HEK293 (cell line): ENCODE data around the gene CRCP.
A peak's percentile ranks its signal among the peaks of the same experiment; 100 is the strongest.

Source experiments
- CTCF ChIA-PET: fragments of 350-600 bp; formaldehyde crosslinking; extraction: SDS; loops from one replicate; lab custom pipeline; 2021; ENCODE audit warnings: antibody characterized with exemption; lab: Yijun Ruan, JAX
- POLR2A ChIA-PET: fragments of 300-600 bp; formaldehyde crosslinking; extraction: SDS; loops from one replicate; lab custom pipeline; 2020; ENCODE audit warnings: antibody characterized with exemption, inconsistent platforms; lab: Yijun Ruan, JAX
- H3K27ac ChIP-seq: fragments of 200-500 bp; sonication (Bioruptor generic); 2 replicates; pipeline ENCODE4 v1.5.1; 2014; ENCODE audit warnings: low read depth, low read length, control low read depth, inconsistent platforms; ENCODE audit errors: extremely low read depth
- H3K36me3 ChIP-seq, 2 experiments: fragments of 200-500 bp in 1 of 2; sonication (Bioruptor generic) in 1 of 2; 1 replicate in 1 of 2; 2 replicates in 1 of 2; pipeline ENCODE4 v1.5.1; 2014 to 2017; ENCODE audit warnings: inconsistent platforms in 2 of 2, low read length in 2 of 2; ENCODE audit not compliant: control insufficient read depth in 2 of 2, insufficient read depth in 1 of 2
- H3K4me1 ChIP-seq: fragments of 200-500 bp; sonication (Bioruptor generic); 2 replicates; pipeline ENCODE4 v1.5.1; 2014; ENCODE audit warnings: mild to moderate bottlenecking, low read length, inconsistent platforms; ENCODE audit not compliant: control insufficient read depth, insufficient read depth
- H3K4me3 ChIP-seq: 2 replicates; pipeline ENCODE4 v1.5.1; 2011; ENCODE audit warnings: low read depth, mild to moderate bottlenecking, control low read depth, low read length, moderate library complexity
- H3K9me3 ChIP-seq: fragments of 200-500 bp; sonication (Bioruptor generic); 2 replicates; pipeline ENCODE4 v1.5.1; 2014; ENCODE audit warnings: low read depth, low read length, inconsistent platforms; ENCODE audit not compliant: control insufficient read depth, insufficient read depth
- PRDM2 ChIP-seq: fragments of 450-650 bp; formaldehyde crosslinking; IDR thresholded peaks from 2 replicates; pipeline ENCODE4 v1.5.1; 2016; ENCODE audit warnings: missing biosample characterization, missing genetic modification characterization, borderline replicate concordance
- PRDM4 ChIP-seq: fragments of 450-650 bp; formaldehyde crosslinking; IDR thresholded peaks from 2 replicates; pipeline ENCODE4 v1.5.1; 2017; ENCODE audit warnings: missing biosample characterization, missing genetic modification characterization
- SCRT1 ChIP-seq: fragments of 450-650 bp; formaldehyde crosslinking; IDR thresholded peaks from 2 replicates; pipeline ENCODE4 v1.5.1; 2016; ENCODE audit warnings: missing biosample characterization, missing genetic modification characterization, borderline replicate concordance
- ZBTB17 ChIP-seq: fragments of 450-650 bp; formaldehyde crosslinking; IDR thresholded peaks from 2 replicates; pipeline ENCODE4 v1.5.1; 2016; ENCODE audit warnings: missing biosample characterization, missing genetic modification characterization
- ZFP3 ChIP-seq: fragments of 450-650 bp; formaldehyde crosslinking; IDR thresholded peaks from 2 replicates; pipeline ENCODE4 v1.5.1; 2016; ENCODE audit warnings: low read depth, missing biosample characterization, missing genetic modification characterization
- ZNF2 ChIP-seq: fragments of 450-650 bp; formaldehyde crosslinking; IDR thresholded peaks from 2 replicates; pipeline ENCODE4 v1.5.1; 2016; ENCODE audit warnings: missing biosample characterization, missing genetic modification characterization
- ZNF221 ChIP-seq: fragments of 450-650 bp; formaldehyde crosslinking; IDR thresholded peaks from 2 replicates; pipeline ENCODE4 v1.5.1; 2017; ENCODE audit warnings: missing biosample characterization, missing genetic modification characterization, borderline replicate concordance
- ZNF341 ChIP-seq: fragments of 450-650 bp; formaldehyde crosslinking; IDR thresholded peaks from 2 replicates; pipeline ENCODE4; 2016; ENCODE audit warnings: low read depth, missing biosample characterization, missing genetic modification characterization
- ZNF423 ChIP-seq: fragments of 450-650 bp; formaldehyde crosslinking; IDR thresholded peaks from 2 replicates; pipeline ENCODE4 v1.5.1; 2016; ENCODE audit warnings: missing biosample characterization, missing genetic modification characterization
- ZNF513 ChIP-seq: fragments of 450-650 bp; IDR thresholded peaks from 2 replicates; pipeline ENCODE4 v1.5.1; 2018; ENCODE audit warnings: missing biosample characterization, missing genetic modification characterization
- ZNF549 ChIP-seq: fragments of 450-650 bp; IDR thresholded peaks from 2 replicates; pipeline ENCODE4 v1.5.1; 2018; ENCODE audit warnings: missing biosample characterization, missing genetic modification characterization, mild to moderate bottlenecking, inconsistent platforms, moderate library complexity
- ZNF600 ChIP-seq: fragments of 450-650 bp; formaldehyde crosslinking; IDR thresholded peaks from 2 replicates; pipeline ENCODE4 v1.5.1; 2016; ENCODE audit warnings: missing biosample characterization, missing genetic modification characterization
- ZNF610 ChIP-seq: fragments of 450-650 bp; formaldehyde crosslinking; IDR thresholded peaks from 2 replicates; pipeline ENCODE4 v1.5.1; 2016; ENCODE audit warnings: missing biosample characterization, missing genetic modification characterization, borderline replicate concordance
- ZNF639 ChIP-seq: fragments of 450-650 bp; formaldehyde crosslinking; IDR thresholded peaks from 2 replicates; pipeline ENCODE4 v1.5.1; 2016; ENCODE audit warnings: missing biosample characterization, missing genetic modification characterization
- ZNF792 ChIP-seq: fragments of 450-650 bp; formaldehyde crosslinking; IDR thresholded peaks from 2 replicates; pipeline ENCODE4 v1.5.1; 2016; ENCODE audit warnings: missing biosample characterization, missing genetic modification characterization
- TF ChIP-seq, protein P1 (sequence below): fragments of 450-650 bp; formaldehyde crosslinking; IDR thresholded peaks from 2 replicates; pipeline ENCODE4 v1.5.1; 2016; ENCODE audit warnings: missing biosample characterization, missing genetic modification characterization
- TF ChIP-seq, protein P2 (sequence below): fragments of 450-650 bp; formaldehyde crosslinking; IDR thresholded peaks from 2 replicates; pipeline ENCODE4 v1.5.1; 2017; ENCODE audit warnings: missing biosample characterization, missing genetic modification characterization

Gene CRCP

DNA sequence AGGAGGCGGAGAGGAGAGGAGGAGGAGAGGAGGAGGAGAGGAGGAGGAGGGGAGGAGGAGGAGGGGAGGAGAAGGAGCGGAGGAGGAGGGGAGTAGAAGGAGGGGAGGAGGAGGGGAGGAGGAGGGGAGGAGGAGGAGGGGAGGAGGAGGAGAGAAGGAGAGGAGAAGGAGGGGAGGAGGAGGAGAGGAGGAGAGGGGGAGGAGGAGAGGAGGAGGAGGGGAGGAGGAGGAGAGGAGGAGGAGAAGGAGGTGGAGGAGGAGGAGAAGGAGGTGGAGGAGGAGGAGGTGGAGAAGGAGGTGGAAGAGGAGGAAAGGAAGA, 15.5 kb upstream of the CRCP start:
- CTCF ChIA-PET = no interaction called here
- Histone ChIP-seq H3K4me3 (no peak overlapping the region), H3K9me3 (no peaks in the 10 kb centered on the region), H3K27ac (no peak overlapping the region), H3K4me1 (no peaks in the 10 kb centered on the region), H3K36me3 (no peaks in the 10 kb centered on the region; a peak in 1 of 3 replicates)
- no peak for TF ChIP-seq ZNF423 (tag by site-specific recombination)
- no peak for TF ChIP-seq ZNF221 (tag by site-specific recombination)
- POLR2A ChIA-PET = no interaction called here

- ChIA-PET POLR2A (interaction anchor here (1.0 kb wide), 1 partner anchor 15 kb away, joined by 10 read pairs; the partner anchor contains the start of gene CRCP), CTCF (interaction anchor here (0.6 kb wide), 1 partner anchor 158 kb away, joined by 3 read pairs; no protein-coding TSS in a partner anchor)
- H3K27ac ChIP-seq = peak overlapping the region; percentile 1; the same call in 1 of the 2 replicates
- TF ChIP-seq ZNF639 (tag by site-specific recombination) = 0 out of 2 replicates have a peak, but pooled peaks have one; percentile 12
- peak; percentile 92 for TF ChIP-seq ZNF513 (tag by site-specific recombination)
- TF ChIP-seq ZNF341 (tag by site-specific recombination) = peak; percentile 100
- TF ChIP-seq, protein P1, sequence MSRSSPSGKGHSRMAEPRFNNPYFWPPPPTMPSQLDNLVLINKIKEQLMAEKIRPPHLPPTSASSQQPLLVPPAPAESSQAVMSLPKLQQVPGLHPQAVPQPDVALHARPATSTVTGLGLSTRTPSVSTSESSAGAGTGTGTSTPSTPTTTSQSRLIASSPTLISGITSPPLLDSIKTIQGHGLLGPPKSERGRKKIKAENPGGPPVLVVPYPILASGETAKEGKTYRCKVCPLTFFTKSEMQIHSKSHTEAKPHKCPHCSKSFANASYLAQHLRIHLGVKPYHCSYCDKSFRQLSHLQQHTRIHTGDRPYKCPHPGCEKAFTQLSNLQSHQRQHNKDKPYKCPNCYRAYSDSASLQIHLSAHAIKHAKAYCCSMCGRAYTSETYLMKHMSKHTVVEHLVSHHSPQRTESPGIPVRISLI (tag by site-specific recombination) = peak; percentile 65; the same call in 1 of the 2 replicates
- TF ChIP-seq PRDM2 (tag by site-specific recombination) = no peak
- peak; percentile 76; the same call in 1 of the 2 replicates for TF ChIP-seq SCRT1 (tag by site-specific recombination)
- peak; percentile 99 for TF ChIP-seq ZBTB17 (tag by site-specific recombination)
- peak; percentile 61; the same call in 1 of the 2 replicates for TF ChIP-seq ZNF2 (tag by site-specific recombination)
- TF ChIP-seq ZNF549 (tag by site-specific recombination) = no peak
- TF ChIP-seq PRDM4 = peak; percentile 98
- TF ChIP-seq ZFP3 (tag by site-specific recombination) = no peak; the same call in 1 of the 2 replicates
- TF ChIP-seq ZNF792 (tag by site-specific recombination) = peak; percentile 62; the same call in 1 of the 2 replicates
- TF ChIP-seq ZNF610 (tag by site-specific recombination) = peak; percentile 78; the same call in 1 of the 2 replicates
- TF ChIP-seq, protein P2, sequence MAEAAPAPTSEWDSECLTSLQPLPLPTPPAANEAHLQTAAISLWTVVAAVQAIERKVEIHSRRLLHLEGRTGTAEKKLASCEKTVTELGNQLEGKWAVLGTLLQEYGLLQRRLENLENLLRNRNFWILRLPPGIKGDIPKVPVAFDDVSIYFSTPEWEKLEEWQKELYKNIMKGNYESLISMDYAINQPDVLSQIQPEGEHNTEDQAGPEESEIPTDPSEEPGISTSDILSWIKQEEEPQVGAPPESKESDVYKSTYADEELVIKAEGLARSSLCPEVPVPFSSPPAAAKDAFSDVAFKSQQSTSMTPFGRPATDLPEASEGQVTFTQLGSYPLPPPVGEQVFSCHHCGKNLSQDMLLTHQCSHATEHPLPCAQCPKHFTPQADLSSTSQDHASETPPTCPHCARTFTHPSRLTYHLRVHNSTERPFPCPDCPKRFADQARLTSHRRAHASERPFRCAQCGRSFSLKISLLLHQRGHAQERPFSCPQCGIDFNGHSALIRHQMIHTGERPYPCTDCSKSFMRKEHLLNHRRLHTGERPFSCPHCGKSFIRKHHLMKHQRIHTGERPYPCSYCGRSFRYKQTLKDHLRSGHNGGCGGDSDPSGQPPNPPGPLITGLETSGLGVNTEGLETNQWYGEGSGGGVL (tag by site-specific recombination) = peak; percentile 81
- peak; percentile 96 for TF ChIP-seq ZNF600 (tag by site-specific recombination)
Observed at GRCh38 chr7:66099551-66100407, 14.9 kb upstream of the CRCP start.

More at GRCh38 chr7:66099551-66100407, 14.9 kb upstream of the CRCP start:
- Histone ChIP-seq H3K36me3 (no peaks in the 10 kb centered on the region; a peak in 1 of 3 replicates), H3K4me3 (peak overlapping the region; percentile 13), H3K9me3 (no peaks in the 10 kb centered on the region), H3K4me1 (no peaks in the 10 kb centered on the region)
